ENCODE results near the gene ENG. TPM values are rescaled to one million over a fixed set of nuclear protein-coding genes. Genes with fewer than 3 reads are reported as not detected.

Gene ENG
- total and polyA plus RNA-seq, 2 donors from 2014 or later: 135 to 158 TPM

GRCh38 chr9:127860779-127861178 lies 6.3 kb upstream of the ENG start:
- no peak for TF ChIP-seq CTCF (IDR thresholded peaks at IDR 0.05; ENCODE audit: borderline replicate concordance, extremely low read depth, insufficient read depth)
- FAIRE-seq (no peak), DNase-seq (no peak)
- H3K9me3 ChIP-seq (ENCODE audit: control insufficient read depth in 2 of 3, insufficient read depth in 1 of 3, low read length in 3 of 3): no peaks in the 10 kb centered on the region
- no peaks in the 10 kb centered on the region for H3K36me3 ChIP-seq (ENCODE audit: control insufficient read depth in 2 of 3, insufficient read depth in 3 of 3, low read length in 3 of 3)
- no peaks in the 10 kb centered on the region for H3K27me3 ChIP-seq (ENCODE audit: control insufficient read depth, insufficient read depth, low read length)
- H3K27ac ChIP-seq (ENCODE audit: low read depth in 2 of 2, low read length in 2 of 2): peak overlapping the region in 1 of 2 donors; percentile 11
- H3K4me3 ChIP-seq (ENCODE audit: low read length in 3 of 3): no peak overlapping the region
- intact Hi-C loops (cut with DNase I): no loop called here
- H3K4me1 ChIP-seq (ENCODE audit: control insufficient read depth in 2 of 3, insufficient read depth in 2 of 3, low read depth in 1 of 3, low read length in 3 of 3): peaks cover under 1 to 50% (median 4%) of the 10 kb centered on the region in 3 donors
- no peak overlapping the region for H3K9ac ChIP-seq (ENCODE audit: low read length in 3 of 3)

GRCh38 chr9:127860260-127860659 lies 5.8 kb upstream of the ENG start:
- Histone ChIP-seq H3K4me3 (ENCODE audit: low read length in 3 of 3) (no peak overlapping the region), H3K36me3 (ENCODE audit: control insufficient read depth in 2 of 3, insufficient read depth in 3 of 3, low read length in 3 of 3) (no peaks in the 10 kb centered on the region), H3K27me3 (ENCODE audit: control insufficient read depth, insufficient read depth, low read length) (no peaks in the 10 kb centered on the region), H3K9me3 (ENCODE audit: control insufficient read depth in 2 of 3, insufficient read depth in 1 of 3, low read length in 3 of 3) (no peaks in the 10 kb centered on the region), H3K27ac (ENCODE audit: low read depth in 2 of 2, low read length in 2 of 2) (peak overlapping the region in 1 of 2 donors; percentile 11), H3K4me1 (ENCODE audit: control insufficient read depth in 2 of 3, insufficient read depth in 2 of 3, low read depth in 1 of 3, low read length in 3 of 3) (peaks cover 0 to 51% (median 2%) of the 10 kb centered on the region in 3 donors), H3K9ac (ENCODE audit: low read length in 3 of 3) (no peak overlapping the region)
- intact Hi-C loops (cut with DNase I): no loop called here
- no peak for TF ChIP-seq CTCF (IDR thresholded peaks at IDR 0.05; ENCODE audit: borderline replicate concordance, extremely low read depth, insufficient read depth)
- FAIRE-seq (no peak), DNase-seq (no peak)

- H3K9me3 ChIP-seq (ENCODE audit: control insufficient read depth in 2 of 3, insufficient read depth in 1 of 3, low read length in 3 of 3): no peaks in the 10 kb centered on the region
- H3K9ac ChIP-seq (ENCODE audit: low read length in 3 of 3): no peak overlapping the region
- no peaks in the 10 kb centered on the region for H3K36me3 ChIP-seq (ENCODE audit: control insufficient read depth in 2 of 3, insufficient read depth in 3 of 3, low read length in 3 of 3)
- no peak for FAIRE-seq
- no peaks in the 10 kb centered on the region for H3K27me3 ChIP-seq (ENCODE audit: control insufficient read depth, insufficient read depth, low read length)
- peaks cover 0 to 51% (median 0%) of the 10 kb centered on the region in 3 donors for H3K4me1 ChIP-seq (ENCODE audit: control insufficient read depth in 2 of 3, insufficient read depth in 2 of 3, low read depth in 1 of 3, low read length in 3 of 3)
- peak in 2 of 5 donors; percentile 45 to 88 for DNase-seq
- no peak overlapping the region for H3K4me3 ChIP-seq (ENCODE audit: low read length in 3 of 3)
- peak overlapping the region; percentile 67 to 69 for H3K27ac ChIP-seq (ENCODE audit: low read depth in 2 of 2, low read length in 2 of 2)
- intact Hi-C loops (cut with DNase I): no loop called here
- TF ChIP-seq CTCF (IDR thresholded peaks at IDR 0.05; ENCODE audit: borderline replicate concordance, extremely low read depth, insufficient read depth): no peak
Observed at GRCh38 chr9:127858041-127858512, 3.6 kb upstream of the ENG start.

- no peak for FAIRE-seq
- no peak overlapping the region for H3K4me3 ChIP-seq (ENCODE audit: low read length in 3 of 3)
- intact Hi-C loops (cut with DNase I): no loop called here
- H3K27me3 ChIP-seq (ENCODE audit: control insufficient read depth, insufficient read depth, low read length): no peaks in the 10 kb centered on the region
- H3K36me3 ChIP-seq (ENCODE audit: control insufficient read depth in 2 of 3, insufficient read depth in 3 of 3, low read length in 3 of 3): no peaks in the 10 kb centered on the region
- H3K9ac ChIP-seq (ENCODE audit: low read length in 3 of 3): no peak overlapping the region
- peak overlapping the region; percentile 33 to 69 for H3K27ac ChIP-seq (ENCODE audit: low read depth in 2 of 2, low read length in 2 of 2)
- DNase-seq: no peak
- TF ChIP-seq CTCF (IDR thresholded peaks at IDR 0.05; ENCODE audit: borderline replicate concordance, extremely low read depth, insufficient read depth): no peak
- peaks cover 0 to 47% (median 0%) of the 10 kb centered on the region in 3 donors for H3K4me1 ChIP-seq (ENCODE audit: control insufficient read depth in 2 of 3, insufficient read depth in 2 of 3, low read depth in 1 of 3, low read length in 3 of 3)
- H3K9me3 ChIP-seq (ENCODE audit: control insufficient read depth in 2 of 3, insufficient read depth in 1 of 3, low read length in 3 of 3): no peaks in the 10 kb centered on the region
Observed at GRCh38 chr9:127857278-127857677, 2.8 kb upstream of the ENG start.
